HFFc6 (cell line): ENCODE results near the gene CDH13. TPM values are rescaled to one million over a fixed set of nuclear protein-coding genes. Genes with fewer than 3 reads are reported as not detected.

ENCODE experiments used
- DNase-seq: peaks from one replicate; pipeline ENCODE4 v3.0.0-alpha.2; 2018
- H3K27ac Mint-ChIP-seq: 2 replicates; pipeline ENCODE4 v1.8.0; 2020; ENCODE audit warnings: mild to moderate bottlenecking, mixed read lengths
- H3K27me3 Mint-ChIP-seq: 2 replicates; pipeline ENCODE4 v1.8.0; 2021; ENCODE audit warnings: mild to moderate bottlenecking, moderate library complexity, mixed read lengths; ENCODE audit not compliant: insufficient read depth
- H3K36me3 Mint-ChIP-seq: 2 replicates; pipeline ENCODE4 v1.8.0; 2021; ENCODE audit warnings: low read depth, mixed read lengths
- H3K4me1 Mint-ChIP-seq: 2 replicates; pipeline ENCODE4 v1.8.0; 2020; ENCODE audit warnings: low read depth, mixed read lengths
- H3K4me3 Mint-ChIP-seq: 2 replicates; pipeline ENCODE4 v1.8.0; 2020; ENCODE audit warnings: mild to moderate bottlenecking, moderate library complexity, mixed read lengths
- H3K9me3 Mint-ChIP-seq: 2 replicates; pipeline ENCODE4 v1.8.0; 2020; ENCODE audit warnings: mild to moderate bottlenecking, mixed read lengths
- CTCF ChIP-seq: fragments of 200-600 bp; sonication (generic); IDR thresholded peaks from 2 replicates; pipeline ENCODE4 v1.5.0; 2021; ENCODE audit warnings: antibody characterized with exemption, mild to moderate bottlenecking
- total RNA-seq, 6 experiments: library from RNA; stranded (reverse); fragmentation: NEBNext Ultra II Directional; extraction: Animal tissue kit (Norgen Biotek cat#: 25700); gene quantifications; 2 replicates in 1 of 6; 3 replicates in 5 of 6; pipeline ENCODE4 v1.2.3, GENCODE V29; 2021

The CDH13 gene
- total RNA-seq, 6 experiments from 2014 or later: 3.6 to 14.7 (median 4.7) TPM

- DNase-seq: no peak
- Mint-ChIP-seq H3K27me3 (peaks cover 1% of the 10 kb centered on the region; the same call in 1 of the 2 replicates), H3K4me1 (no peaks in the 10 kb centered on the region), H3K27ac (no peak overlapping the region), H3K4me3 (no peak overlapping the region), H3K36me3 (no peaks in the 10 kb centered on the region), H3K9me3 (peaks cover 43% of the 10 kb centered on the region)
- TF ChIP-seq CTCF: no peak
These were observed 1021.6 kb downstream of the CDH13 start for GRCh38 chr16:83648347-83648746.

- no peaks in the 10 kb centered on the region; the same call in 1 of the 2 replicates for H3K36me3 Mint-ChIP-seq
- TF ChIP-seq CTCF: no peak
- no peak for DNase-seq
- H3K9me3 Mint-ChIP-seq: peaks cover 45% of the 10 kb centered on the region
- H3K4me3 Mint-ChIP-seq: no peak overlapping the region
- H3K27me3 Mint-ChIP-seq: peaks cover 1% of the 10 kb centered on the region; the same call in 1 of the 2 replicates
- no peak overlapping the region for H3K27ac Mint-ChIP-seq
- no peaks in the 10 kb centered on the region for H3K4me1 Mint-ChIP-seq
These were observed 1025.1 kb downstream of the CDH13 start for GRCh38 chr16:83651871-83652270.

GRCh38 chr16:83652943-83653342, 1026.2 kb downstream of the CDH13 start:
- no peaks in the 10 kb centered on the region; the same call in 1 of the 2 replicates for H3K36me3 Mint-ChIP-seq
- H3K9me3 Mint-ChIP-seq: peaks cover 36% of the 10 kb centered on the region
- H3K27me3 Mint-ChIP-seq: peaks cover 1% of the 10 kb centered on the region; the same call in 1 of the 2 replicates
- H3K4me3 Mint-ChIP-seq: no peak overlapping the region
- no peak for DNase-seq
- no peaks in the 10 kb centered on the region for H3K4me1 Mint-ChIP-seq
- no peak for TF ChIP-seq CTCF
- H3K27ac Mint-ChIP-seq: no peak overlapping the region

DNA sequence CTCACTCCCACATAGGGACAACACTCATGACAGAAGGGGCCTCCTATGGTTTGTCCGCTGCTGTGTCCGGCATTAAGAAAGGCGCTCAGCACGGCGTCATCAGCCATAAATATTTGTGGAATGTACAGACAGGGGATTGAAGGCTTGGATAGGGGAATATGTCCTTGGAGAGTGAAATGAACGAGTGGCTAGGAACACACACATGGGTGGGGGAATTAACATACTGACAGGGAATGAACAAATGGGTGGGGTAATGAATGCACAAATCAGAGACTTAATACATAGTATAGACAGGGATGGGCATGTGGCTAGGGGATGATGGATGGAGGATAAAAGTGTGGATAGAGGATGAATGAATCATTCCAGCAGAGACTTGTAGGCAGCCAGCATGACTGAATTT, 1027.0 kb downstream of the CDH13 start:
- no peak for DNase-seq
- TF ChIP-seq CTCF: no peak
- Mint-ChIP-seq H3K36me3 (peaks cover 1% of the 10 kb centered on the region; the same call in 1 of the 2 replicates), H3K4me1 (no peaks in the 10 kb centered on the region), H3K27ac (no peak overlapping the region), H3K27me3 (peaks cover 1% of the 10 kb centered on the region; the same call in 1 of the 2 replicates), H3K4me3 (no peak overlapping the region), H3K9me3 (peaks cover 40% of the 10 kb centered on the region)

DNA sequence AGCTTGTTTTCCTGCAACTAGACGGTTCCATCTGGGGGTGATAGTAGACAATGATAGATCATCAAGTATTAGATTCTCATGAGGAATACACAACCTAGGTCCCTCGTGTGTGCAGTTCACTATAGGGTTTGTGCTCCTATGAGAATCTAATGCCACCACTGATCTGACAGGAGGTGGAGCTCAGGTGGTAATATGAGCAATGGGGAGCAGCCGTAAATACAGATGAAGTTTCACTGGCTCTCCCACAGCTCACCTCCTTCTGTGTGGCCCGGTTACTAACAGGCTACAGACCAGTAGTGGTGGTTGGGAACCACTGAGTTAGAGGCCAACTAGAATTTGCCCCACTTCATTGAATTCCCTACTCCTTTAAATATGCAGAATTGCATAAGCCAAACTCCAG, 1033.5 kb downstream of the CDH13 start:
- TF ChIP-seq CTCF: no peak
- no peak overlapping the region for H3K4me3 Mint-ChIP-seq
- peaks cover 9% of the 10 kb centered on the region; the same call in 1 of the 2 replicates for H3K36me3 Mint-ChIP-seq
- no peaks in the 10 kb centered on the region for H3K4me1 Mint-ChIP-seq
- peaks cover 30% of the 10 kb centered on the region for H3K9me3 Mint-ChIP-seq
- peaks cover 7% of the 10 kb centered on the region; the same call in 1 of the 2 replicates for H3K27me3 Mint-ChIP-seq
- no peak for DNase-seq
- no peak overlapping the region for H3K27ac Mint-ChIP-seq
